ENCODE results near the gene THSD7A. TPM values are rescaled to one million over a fixed set of nuclear protein-coding genes. Genes with fewer than 3 reads are reported as not detected.

Gene THSD7A
- total RNA-seq, 1 donor from 2014 or later, result 10.1 TPM

- intact Hi-C loops (cut with DNase I), result no loop called here
- no peak for DNase-seq (ENCODE audit: low spot score in 2 of 2)
Observed at GRCh38 chr7:11623093-11623678, 208.8 kb downstream of the THSD7A start.

GRCh38 chr7:11620406-11621253 lies 211.4 kb downstream of the THSD7A start:
- intact Hi-C loops (cut with DNase I), result no loop called here
- Histone ChIP-seq H3K4me1 (no peaks in the 10 kb centered on the region), H3K27me3 (no peaks in the 10 kb centered on the region), H3K9me3 (no peaks in the 10 kb centered on the region), H3K4me3 (no peak overlapping the region), H3K27ac (no peak overlapping the region), H3K36me3 (no peaks in the 10 kb centered on the region)
- DNase-seq (ENCODE audit: low spot score in 2 of 2), result no peak
- no peak for TF ChIP-seq CTCF (IDR thresholded peaks at IDR 0.05)

More at GRCh38 chr7:11623093-11623678, 208.8 kb downstream of the THSD7A start:
- no peak for TF ChIP-seq CTCF (IDR thresholded peaks at IDR 0.05)
- no peaks in the 10 kb centered on the region for H3K9me3 ChIP-seq
- H3K27me3 ChIP-seq, result no peaks in the 10 kb centered on the region
- no peaks in the 10 kb centered on the region for H3K36me3 ChIP-seq
- no peak overlapping the region for H3K4me3 ChIP-seq
- H3K4me1 ChIP-seq, result no peaks in the 10 kb centered on the region
- no peak overlapping the region for H3K27ac ChIP-seq

GRCh38 chr7:11616466-11616865 lies 215.5 kb downstream of the THSD7A start:
- no peak overlapping the region for H3K27ac ChIP-seq
- no peaks in the 10 kb centered on the region for H3K4me1 ChIP-seq
- intact Hi-C loops (cut with DNase I), result no loop called here
- H3K9me3 ChIP-seq, result no peaks in the 10 kb centered on the region
- no peak for TF ChIP-seq CTCF (IDR thresholded peaks at IDR 0.05)
- H3K4me3 ChIP-seq, result no peak overlapping the region
- H3K27me3 ChIP-seq, result no peaks in the 10 kb centered on the region
- H3K36me3 ChIP-seq, result no peaks in the 10 kb centered on the region
- no peak for DNase-seq (ENCODE audit: low spot score in 2 of 2)

GRCh38 chr7:11615174-11615573 lies 216.8 kb downstream of the THSD7A start:
- no peak for TF ChIP-seq CTCF (IDR thresholded peaks at IDR 0.05)
- Histone ChIP-seq H3K27me3 (no peaks in the 10 kb centered on the region), H3K27ac (no peak overlapping the region), H3K4me3 (no peak overlapping the region), H3K4me1 (no peaks in the 10 kb centered on the region), H3K36me3 (no peaks in the 10 kb centered on the region), H3K9me3 (no peaks in the 10 kb centered on the region)
- intact Hi-C loops (cut with DNase I), result no loop called here
- DNase-seq (ENCODE audit: low spot score in 2 of 2), result no peak

- TF ChIP-seq CTCF (IDR thresholded peaks at IDR 0.05), result no peak
- Histone ChIP-seq H3K27ac (no peak overlapping the region), H3K9me3 (no peaks in the 10 kb centered on the region), H3K4me3 (no peak overlapping the region), H3K36me3 (no peaks in the 10 kb centered on the region), H3K4me1 (no peaks in the 10 kb centered on the region), H3K27me3 (no peaks in the 10 kb centered on the region)
- DNase-seq (ENCODE audit: low spot score in 2 of 2), result no peak
- intact Hi-C loops (cut with DNase I), result no loop called here
Observed at GRCh38 chr7:11613292-11613930, 218.6 kb downstream of the THSD7A start.
